NB4 (cell line): ENCODE data around the gene ADORA2A.

Experiments used
- MYC ChIP-seq: IDR thresholded peaks from 2 replicates; pipeline ENCODE4 v1.6.1; 2011; ENCODE audit warnings: low read depth, low read length
- POLR2A ChIP-seq: IDR thresholded peaks from 2 replicates; pipeline ENCODE4 v1.6.1; 2011; ENCODE audit warnings: mild to moderate bottlenecking; ENCODE audit not compliant: insufficient read length; ENCODE audit errors: extremely low read depth
- TF ChIP-seq, protein P1 (sequence below): IDR thresholded peaks from one replicate; pipeline ENCODE4 v1.5.1; 2012; ENCODE audit warnings: low read depth, low read length
- TF ChIP-seq, protein P2 (sequence below): IDR thresholded peaks from 2 replicates; pipeline ENCODE4 v1.6.1; 2011; ENCODE audit warnings: low read depth, low read length

DNA sequence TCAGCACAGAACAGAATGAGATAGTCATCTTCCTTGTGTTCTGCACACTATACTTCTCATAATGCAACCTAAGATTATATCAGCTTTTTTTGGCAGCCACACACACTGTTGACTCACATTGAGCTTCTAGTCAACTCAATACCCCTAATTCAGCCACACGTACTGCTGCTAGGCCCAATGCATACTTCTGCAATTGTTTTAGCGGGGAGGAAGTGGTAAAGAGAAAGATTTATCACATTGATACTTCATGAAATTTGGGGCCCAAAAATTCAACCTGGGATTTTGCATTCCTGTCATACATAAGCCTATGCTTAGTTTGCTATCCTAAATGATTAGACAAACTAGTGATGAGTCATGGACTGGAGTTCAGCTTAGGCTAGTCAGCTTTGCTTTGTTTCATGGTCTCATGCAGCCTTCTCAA, 59.1 kb downstream of the ADORA2A start:
- TF ChIP-seq, protein P1, sequence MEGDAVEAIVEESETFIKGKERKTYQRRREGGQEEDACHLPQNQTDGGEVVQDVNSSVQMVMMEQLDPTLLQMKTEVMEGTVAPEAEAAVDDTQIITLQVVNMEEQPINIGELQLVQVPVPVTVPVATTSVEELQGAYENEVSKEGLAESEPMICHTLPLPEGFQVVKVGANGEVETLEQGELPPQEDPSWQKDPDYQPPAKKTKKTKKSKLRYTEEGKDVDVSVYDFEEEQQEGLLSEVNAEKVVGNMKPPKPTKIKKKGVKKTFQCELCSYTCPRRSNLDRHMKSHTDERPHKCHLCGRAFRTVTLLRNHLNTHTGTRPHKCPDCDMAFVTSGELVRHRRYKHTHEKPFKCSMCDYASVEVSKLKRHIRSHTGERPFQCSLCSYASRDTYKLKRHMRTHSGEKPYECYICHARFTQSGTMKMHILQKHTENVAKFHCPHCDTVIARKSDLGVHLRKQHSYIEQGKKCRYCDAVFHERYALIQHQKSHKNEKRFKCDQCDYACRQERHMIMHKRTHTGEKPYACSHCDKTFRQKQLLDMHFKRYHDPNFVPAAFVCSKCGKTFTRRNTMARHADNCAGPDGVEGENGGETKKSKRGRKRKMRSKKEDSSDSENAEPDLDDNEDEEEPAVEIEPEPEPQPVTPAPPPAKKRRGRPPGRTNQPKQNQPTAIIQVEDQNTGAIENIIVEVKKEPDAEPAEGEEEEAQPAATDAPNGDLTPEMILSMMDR: no peak
- TF ChIP-seq POLR2A (no peak), MYC (no peak)
- TF ChIP-seq, protein P2, sequence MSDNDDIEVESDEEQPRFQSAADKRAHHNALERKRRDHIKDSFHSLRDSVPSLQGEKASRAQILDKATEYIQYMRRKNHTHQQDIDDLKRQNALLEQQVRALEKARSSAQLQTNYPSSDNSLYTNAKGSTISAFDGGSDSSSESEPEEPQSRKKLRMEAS: no peak
